Measurements from ENCODE around the gene GP1BA.
A peak's percentile ranks its signal among the peaks of the same experiment; 100 is the strongest.

Gene GP1BA

GRCh38 chr17:4966844-4967538, 34.9 kb downstream of the GP1BA start (continued):
- TF ChIP-seq, protein P1, sequence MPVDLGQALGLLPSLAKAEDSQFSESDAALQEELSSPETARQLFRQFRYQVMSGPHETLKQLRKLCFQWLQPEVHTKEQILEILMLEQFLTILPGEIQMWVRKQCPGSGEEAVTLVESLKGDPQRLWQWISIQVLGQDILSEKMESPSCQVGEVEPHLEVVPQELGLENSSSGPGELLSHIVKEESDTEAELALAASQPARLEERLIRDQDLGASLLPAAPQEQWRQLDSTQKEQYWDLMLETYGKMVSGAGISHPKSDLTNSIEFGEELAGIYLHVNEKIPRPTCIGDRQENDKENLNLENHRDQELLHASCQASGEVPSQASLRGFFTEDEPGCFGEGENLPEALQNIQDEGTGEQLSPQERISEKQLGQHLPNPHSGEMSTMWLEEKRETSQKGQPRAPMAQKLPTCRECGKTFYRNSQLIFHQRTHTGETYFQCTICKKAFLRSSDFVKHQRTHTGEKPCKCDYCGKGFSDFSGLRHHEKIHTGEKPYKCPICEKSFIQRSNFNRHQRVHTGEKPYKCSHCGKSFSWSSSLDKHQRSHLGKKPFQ (tag by site-specific recombination; IDR thresholded peaks at IDR 0.05): no peak
- TF ChIP-seq ZNF510 (tag by site-specific recombination; IDR thresholded peaks at IDR 0.05; ENCODE audit: insufficient replicate concordance): no peak
- TF ChIP-seq ZNF704 (tag by site-specific recombination; IDR thresholded peaks at IDR 0.05): no peak
- no peak for TF ChIP-seq AEBP2 (tag by site-specific recombination; IDR thresholded peaks at IDR 0.05; ENCODE audit: borderline replicate concordance)
- peak; percentile 86 for TF ChIP-seq ZNF366 (tag by site-specific recombination; conservative IDR thresholded peaks at IDR 0.05)
- TF ChIP-seq ZNF10 (tag by site-specific recombination; IDR thresholded peaks at IDR 0.05): no peak
- no peak for TF ChIP-seq MEIS1 (CRISPR knock-in tag; IDR thresholded peaks at IDR 0.05; ENCODE audit: borderline replicate concordance)
- TF ChIP-seq MYNN (tag by site-specific recombination; IDR thresholded peaks at IDR 0.05; ENCODE audit: borderline replicate concordance): no peak
- no peak for TF ChIP-seq ZNF560 (tag by site-specific recombination; IDR thresholded peaks at IDR 0.05; ENCODE audit: borderline replicate concordance)
- no peak for TF ChIP-seq ZNF843 (tag by site-specific recombination; IDR thresholded peaks at IDR 0.05)
- TF ChIP-seq, protein P2, sequence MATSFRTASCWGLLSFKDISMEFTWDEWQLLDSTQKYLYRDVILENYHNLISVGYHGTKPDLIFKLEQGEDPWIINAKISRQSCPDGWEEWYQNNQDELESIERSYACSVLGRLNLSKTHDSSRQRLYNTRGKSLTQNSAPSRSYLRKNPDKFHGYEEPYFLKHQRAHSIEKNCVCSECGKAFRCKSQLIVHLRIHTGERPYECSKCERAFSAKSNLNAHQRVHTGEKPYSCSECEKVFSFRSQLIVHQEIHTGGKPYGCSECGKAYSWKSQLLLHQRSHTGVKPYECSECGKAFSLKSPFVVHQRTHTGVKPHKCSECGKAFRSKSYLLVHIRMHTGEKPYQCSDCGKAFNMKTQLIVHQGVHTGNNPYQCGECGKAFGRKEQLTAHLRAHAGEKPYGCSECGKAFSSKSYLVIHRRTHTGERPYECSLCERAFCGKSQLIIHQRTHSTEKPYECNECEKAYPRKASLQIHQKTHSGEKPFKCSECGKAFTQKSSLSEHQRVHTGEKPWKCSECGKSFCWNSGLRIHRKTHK (tag by site-specific recombination; IDR thresholded peaks at IDR 0.05): no peak
- TF ChIP-seq ZBTB21 (tag by site-specific recombination; IDR thresholded peaks at IDR 0.05): peak; percentile 38; the same call in 1 of the 2 replicates
- no peak for TF ChIP-seq ZNF791 (tag by site-specific recombination; IDR thresholded peaks at IDR 0.05)
- TF ChIP-seq, protein P3, sequence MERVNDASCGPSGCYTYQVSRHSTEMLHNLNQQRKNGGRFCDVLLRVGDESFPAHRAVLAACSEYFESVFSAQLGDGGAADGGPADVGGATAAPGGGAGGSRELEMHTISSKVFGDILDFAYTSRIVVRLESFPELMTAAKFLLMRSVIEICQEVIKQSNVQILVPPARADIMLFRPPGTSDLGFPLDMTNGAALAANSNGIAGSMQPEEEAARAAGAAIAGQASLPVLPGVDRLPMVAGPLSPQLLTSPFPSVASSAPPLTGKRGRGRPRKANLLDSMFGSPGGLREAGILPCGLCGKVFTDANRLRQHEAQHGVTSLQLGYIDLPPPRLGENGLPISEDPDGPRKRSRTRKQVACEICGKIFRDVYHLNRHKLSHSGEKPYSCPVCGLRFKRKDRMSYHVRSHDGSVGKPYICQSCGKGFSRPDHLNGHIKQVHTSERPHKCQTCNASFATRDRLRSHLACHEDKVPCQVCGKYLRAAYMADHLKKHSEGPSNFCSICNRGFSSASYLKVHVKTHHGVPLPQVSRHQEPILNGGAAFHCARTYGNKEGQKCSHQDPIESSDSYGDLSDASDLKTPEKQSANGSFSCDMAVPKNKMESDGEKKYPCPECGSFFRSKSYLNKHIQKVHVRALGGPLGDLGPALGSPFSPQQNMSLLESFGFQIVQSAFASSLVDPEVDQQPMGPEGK (tag by site-specific recombination; IDR thresholded peaks at IDR 0.05): peak; percentile 75
- no peak for TF ChIP-seq ZNF514 (tag by site-specific recombination; IDR thresholded peaks at IDR 0.05)
- TF ChIP-seq ZSCAN23 (tag by site-specific recombination; IDR thresholded peaks at IDR 0.05): no peak
- peak; percentile 21; the same call in 1 of the 2 replicates for TF ChIP-seq ZNF660 (tag by site-specific recombination; IDR thresholded peaks at IDR 0.05)
- no peak for TF ChIP-seq ZNF404 (tag by site-specific recombination; IDR thresholded peaks at IDR 0.05)
- TF ChIP-seq ZNF341 (tag by site-specific recombination; IDR thresholded peaks at IDR 0.05; ENCODE audit: low read depth): peak; percentile 7
- TF ChIP-seq ZNF146 (tag by site-specific recombination; IDR thresholded peaks at IDR 0.05): no peak
- no peak for TF ChIP-seq ZNF529 (tag by site-specific recombination; IDR thresholded peaks at IDR 0.05; ENCODE audit: insufficient replicate concordance)
- no peak for TF ChIP-seq ZNF707 (tag by site-specific recombination; IDR thresholded peaks at IDR 0.05)
- no peak for TF ChIP-seq ZNF280C (tag by site-specific recombination; IDR thresholded peaks at IDR 0.05)
- TF ChIP-seq ZSCAN5A (tag by site-specific recombination; IDR thresholded peaks at IDR 0.05): no peak
- no peak for TF ChIP-seq ZNF571 (tag by site-specific recombination; IDR thresholded peaks at IDR 0.05)
- no peak for TF ChIP-seq ZNF23 (tag by site-specific recombination; IDR thresholded peaks at IDR 0.05; ENCODE audit: borderline replicate concordance)
- no peak for TF ChIP-seq ZSCAN30 (tag by site-specific recombination; IDR thresholded peaks at IDR 0.05)

Data from HEK293 (cell line).